Astrocyte (in vitro differentiated cells and primary cell): ENCODE measurements around the gene SLC39A1. TPM values are rescaled to one million over a fixed set of nuclear protein-coding genes. Genes with fewer than 3 reads are reported as not detected.

Experiments used
- DNase-seq: peaks from one replicate; pipeline ENCODE4 v3.0.0-alpha.2; 2010; ENCODE audit warnings: low read depth
- FAIRE-seq: peaks from 2 replicates; lab custom pipeline; 2011; peaks lifted over from hg19 to GRCh38; lab: Jason Lieb, UNC
- H2AFZ ChIP-seq: 2 replicates; pipeline ENCODE4 v1.6.0; 2012; ENCODE audit warnings: low read depth, low read length, inconsistent platforms
- H3K27ac ChIP-seq: 2 replicates; pipeline ENCODE4 v1.5.1; 2011; ENCODE audit warnings: low read depth, low read length, inconsistent platforms
- H3K27me3 ChIP-seq: 2 replicates; pipeline ENCODE4 v1.6.0; 2011; ENCODE audit warnings: low read length, inconsistent platforms; ENCODE audit not compliant: insufficient read depth
- H3K36me3 ChIP-seq: 2 replicates; pipeline ENCODE4 v1.5.1; 2011; ENCODE audit warnings: low read length, inconsistent platforms; ENCODE audit not compliant: insufficient read depth
- H3K4me1 ChIP-seq: 2 replicates; pipeline ENCODE4 v1.5.1; 2011; ENCODE audit warnings: low read length, inconsistent platforms; ENCODE audit not compliant: insufficient read depth
- H3K4me2 ChIP-seq: 2 replicates; pipeline ENCODE4 v1.6.0; 2012; ENCODE audit warnings: low read length, inconsistent platforms
- H3K4me3 ChIP-seq: 2 replicates; pipeline ENCODE4 v1.5.1; 2011; ENCODE audit warnings: low read depth, mild to moderate bottlenecking, low read length, inconsistent platforms; ENCODE audit not compliant: insufficient read depth
- H3K79me2 ChIP-seq: 2 replicates; pipeline ENCODE4 v1.6.0; 2012; ENCODE audit warnings: mild to moderate bottlenecking, low read length, inconsistent platforms; ENCODE audit not compliant: insufficient read depth
- H3K9ac ChIP-seq: 2 replicates; pipeline ENCODE4 v1.6.0; 2012; ENCODE audit warnings: mild to moderate bottlenecking, low read length, inconsistent platforms
- H3K9me3 ChIP-seq: 2 replicates; pipeline ENCODE4 v1.5.1; 2012; ENCODE audit warnings: low read depth, mild to moderate bottlenecking, low read length, inconsistent platforms; ENCODE audit not compliant: insufficient read depth
- H4K20me1 ChIP-seq: 2 replicates; pipeline ENCODE4 v1.6.0; 2012; ENCODE audit warnings: low read length, inconsistent platforms; ENCODE audit not compliant: insufficient read depth
- H3K27ac Mint-ChIP-seq: one replicate; pipeline ENCODE4 v1.8.0; 2021; ENCODE audit warnings: mild to moderate bottlenecking, mixed read lengths; ENCODE audit not compliant: unreplicated experiment
- H3K27me3 Mint-ChIP-seq: one replicate; pipeline ENCODE4 v1.8.0; 2021; ENCODE audit warnings: low read depth, mixed read lengths; ENCODE audit not compliant: unreplicated experiment
- H3K36me3 Mint-ChIP-seq: one replicate; pipeline ENCODE4 v1.8.0; 2021; ENCODE audit warnings: low read depth, mixed read lengths; ENCODE audit not compliant: unreplicated experiment
- H3K4me1 Mint-ChIP-seq: one replicate; pipeline ENCODE4 v1.8.0; 2021; ENCODE audit warnings: low read depth, mixed read lengths; ENCODE audit not compliant: unreplicated experiment
- H3K4me3 Mint-ChIP-seq: one replicate; pipeline ENCODE4 v1.8.0; 2021; ENCODE audit warnings: mild to moderate bottlenecking, moderate library complexity, mixed read lengths; ENCODE audit not compliant: unreplicated experiment
- H3K9me3 Mint-ChIP-seq: one replicate; pipeline ENCODE4 v1.8.0; 2021; ENCODE audit warnings: mild to moderate bottlenecking, mixed read lengths; ENCODE audit not compliant: unreplicated experiment
- EZH2 ChIP-seq: IDR thresholded peaks from 2 replicates; pipeline ENCODE4 v1.6.1; 2012; ENCODE audit warnings: mild to moderate bottlenecking, low read length, inconsistent platforms; ENCODE audit not compliant: insufficient read depth
- total RNA-seq: library from RNA; stranded (reverse); gene quantifications from 2 replicates; pipeline ENCODE4 v1.2.1, GENCODE V29; 2021
- TF ChIP-seq, protein P1 (sequence below): IDR thresholded peaks from 2 replicates; pipeline ENCODE4 v1.5.1; 2011; ENCODE audit warnings: low read depth, mild to moderate bottlenecking, inconsistent platforms, low read length, moderate library complexity; ENCODE audit not compliant: insufficient read depth

The SLC39A1 gene
- total RNA-seq, 1 donor from 2014 or later = 91.7 TPM

DNA sequence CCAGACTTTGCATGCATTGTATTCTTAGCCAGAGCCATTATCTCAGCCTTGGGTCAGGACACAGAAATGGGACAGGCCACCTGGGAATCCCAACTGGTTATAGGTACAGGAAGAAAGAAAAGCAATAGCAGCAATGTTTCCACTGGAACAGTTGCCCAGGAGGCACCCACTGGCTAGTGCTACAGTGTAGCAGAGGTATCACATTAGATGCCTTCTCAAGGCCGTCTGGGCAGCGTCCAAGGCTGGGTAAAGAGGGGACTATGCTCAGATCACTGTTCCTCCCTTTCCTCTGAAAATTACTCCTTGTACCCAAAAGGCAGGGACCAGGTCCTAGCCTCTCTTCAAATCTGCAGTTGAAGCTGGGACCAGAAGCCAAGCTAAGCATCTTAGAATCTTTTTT lies 7.0 kb upstream of the SLC39A1 start:
- H3K27ac Mint-ChIP-seq = no peak overlapping the region
- peaks cover 16% of the 10 kb centered on the region for H3K4me1 ChIP-seq
- DNase-seq (no peak), FAIRE-seq (no peak)
- no peaks in the 10 kb centered on the region for H3K27me3 ChIP-seq
- H3K36me3 Mint-ChIP-seq = peaks cover 8% of the 10 kb centered on the region
- peaks cover 5% of the 10 kb centered on the region for H3K79me2 ChIP-seq
- H3K27me3 Mint-ChIP-seq = no peaks in the 10 kb centered on the region
- peaks cover 7% of the 10 kb centered on the region for H3K4me1 Mint-ChIP-seq
- H3K36me3 ChIP-seq = peaks cover 6% of the 10 kb centered on the region
- H3K4me3 ChIP-seq = no peak overlapping the region
- H4K20me1 ChIP-seq = no peaks in the 10 kb centered on the region
- no peaks in the 10 kb centered on the region for H3K9me3 Mint-ChIP-seq
- H3K9ac ChIP-seq = no peak overlapping the region
- no peak overlapping the region for H2AFZ ChIP-seq
- H3K4me3 Mint-ChIP-seq = peak overlapping the region; percentile 64
- H3K27ac ChIP-seq = no peak overlapping the region
- no peak overlapping the region for H3K4me2 ChIP-seq
- TF ChIP-seq, protein P1, sequence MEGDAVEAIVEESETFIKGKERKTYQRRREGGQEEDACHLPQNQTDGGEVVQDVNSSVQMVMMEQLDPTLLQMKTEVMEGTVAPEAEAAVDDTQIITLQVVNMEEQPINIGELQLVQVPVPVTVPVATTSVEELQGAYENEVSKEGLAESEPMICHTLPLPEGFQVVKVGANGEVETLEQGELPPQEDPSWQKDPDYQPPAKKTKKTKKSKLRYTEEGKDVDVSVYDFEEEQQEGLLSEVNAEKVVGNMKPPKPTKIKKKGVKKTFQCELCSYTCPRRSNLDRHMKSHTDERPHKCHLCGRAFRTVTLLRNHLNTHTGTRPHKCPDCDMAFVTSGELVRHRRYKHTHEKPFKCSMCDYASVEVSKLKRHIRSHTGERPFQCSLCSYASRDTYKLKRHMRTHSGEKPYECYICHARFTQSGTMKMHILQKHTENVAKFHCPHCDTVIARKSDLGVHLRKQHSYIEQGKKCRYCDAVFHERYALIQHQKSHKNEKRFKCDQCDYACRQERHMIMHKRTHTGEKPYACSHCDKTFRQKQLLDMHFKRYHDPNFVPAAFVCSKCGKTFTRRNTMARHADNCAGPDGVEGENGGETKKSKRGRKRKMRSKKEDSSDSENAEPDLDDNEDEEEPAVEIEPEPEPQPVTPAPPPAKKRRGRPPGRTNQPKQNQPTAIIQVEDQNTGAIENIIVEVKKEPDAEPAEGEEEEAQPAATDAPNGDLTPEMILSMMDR = no peak
- TF ChIP-seq EZH2 = no peak
- H3K9me3 ChIP-seq = no peaks in the 10 kb centered on the region

DNA sequence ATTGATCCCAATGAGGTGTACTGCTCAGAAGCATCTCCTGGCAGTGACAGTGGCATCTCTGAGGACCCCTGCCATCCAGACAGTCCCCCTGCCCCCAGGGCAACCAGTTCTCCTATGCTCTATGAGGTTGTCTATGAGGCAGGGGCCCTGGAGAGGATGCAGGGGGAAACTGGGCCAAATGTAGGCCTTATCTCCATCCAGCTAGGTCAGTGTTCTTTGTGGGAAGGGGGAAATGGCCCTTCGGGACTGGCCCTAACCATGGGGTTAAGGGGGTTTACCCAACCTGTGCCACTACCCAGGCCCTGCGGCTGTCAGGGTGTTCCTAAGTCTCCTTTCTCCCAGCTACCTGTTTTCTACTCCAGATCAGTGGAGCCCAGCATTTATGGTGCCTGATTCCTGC lies 5.6 kb upstream of the SLC39A1 start:
- Histone ChIP-seq H3K4me3 (no peak overlapping the region), H4K20me1 (no peaks in the 10 kb centered on the region), H2AFZ (no peak overlapping the region), H3K4me2 (peak overlapping the region; percentile 100), H3K36me3 (no peaks in the 10 kb centered on the region), H3K9me3 (no peaks in the 10 kb centered on the region), H3K4me1 (peaks cover 16% of the 10 kb centered on the region), H3K9ac (no peak overlapping the region), H3K79me2 (peaks cover 6% of the 10 kb centered on the region), H3K27ac (no peak overlapping the region), H3K27me3 (no peaks in the 10 kb centered on the region)
- Mint-ChIP-seq H3K4me3 (peak overlapping the region; percentile 90), H3K27me3 (no peaks in the 10 kb centered on the region), H3K9me3 (no peaks in the 10 kb centered on the region), H3K27ac (no peak overlapping the region), H3K4me1 (peaks cover 7% of the 10 kb centered on the region), H3K36me3 (no peaks in the 10 kb centered on the region)
- FAIRE-seq (no peak), DNase-seq (no peak)
- TF ChIP-seq, protein P1 = no peak

DNA sequence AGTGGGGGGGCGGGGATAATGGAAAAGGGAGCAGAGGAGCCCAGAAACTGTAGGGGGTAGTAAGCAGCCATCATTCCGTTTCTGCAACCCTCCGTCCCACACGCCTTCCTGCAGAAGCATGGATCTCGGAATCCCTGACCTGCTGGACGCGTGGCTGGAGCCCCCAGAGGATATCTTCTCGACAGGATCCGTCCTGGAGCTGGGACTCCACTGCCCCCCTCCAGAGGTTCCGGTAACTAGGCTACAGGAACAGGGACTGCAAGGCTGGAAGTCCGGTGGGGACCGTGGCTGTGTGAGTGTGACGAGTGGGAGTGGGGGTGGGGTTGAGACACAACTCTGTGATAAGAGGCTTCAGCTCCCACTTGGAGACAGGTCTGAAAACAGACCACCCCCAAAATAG lies 5.1 kb upstream of the SLC39A1 start:
- peaks cover 16% of the 10 kb centered on the region for H3K4me1 ChIP-seq
- DNase-seq = no peak
- H4K20me1 ChIP-seq = no peaks in the 10 kb centered on the region
- peaks cover 7% of the 10 kb centered on the region for H3K4me1 Mint-ChIP-seq
- no peaks in the 10 kb centered on the region for H3K36me3 Mint-ChIP-seq
- no peaks in the 10 kb centered on the region for H3K27me3 Mint-ChIP-seq
- no peak overlapping the region for H3K27ac Mint-ChIP-seq
- FAIRE-seq = no peak
- H3K9me3 ChIP-seq = no peaks in the 10 kb centered on the region
- H3K9ac ChIP-seq = peak overlapping the region; percentile 81
- TF ChIP-seq, protein P1 = no peak
- TF ChIP-seq EZH2 = no peak
- no peak overlapping the region for H3K27ac ChIP-seq
- peak overlapping the region; percentile 87 for H2AFZ ChIP-seq
- no peaks in the 10 kb centered on the region for H3K36me3 ChIP-seq
- peaks cover 9% of the 10 kb centered on the region for H3K79me2 ChIP-seq
- H3K4me3 Mint-ChIP-seq = peak overlapping the region; percentile 90
- H3K4me2 ChIP-seq = peak overlapping the region; percentile 100
- H3K4me3 ChIP-seq = peak overlapping the region; percentile 72
- no peaks in the 10 kb centered on the region for H3K9me3 Mint-ChIP-seq
- H3K27me3 ChIP-seq = no peaks in the 10 kb centered on the region
